K562 (cell line): ENCODE measurements around the gene BCAR3. TPM values are rescaled to one million over a fixed set of nuclear protein-coding genes. Genes with fewer than 3 reads are reported as not detected.

Experiments used
- ATAC-seq: fragments of 200-7000 bp; cut with Tn5 transposase; 3 replicates; pipeline ENCODE4 v1.9.1; 2020; ENCODE audit warnings: moderate library complexity
- BruUV-seq: library from RNA; stranded (reverse); fragments of 400-500 nt; replicated peaks from 2 replicates; lab custom pipeline; 2021; lab: Mats Ljungman, UMichigan
- CTCF ChIA-PET: fragments of 300-600 bp; formaldehyde crosslinking; extraction: SDS; loops from one replicate; lab custom pipeline; 2021; ENCODE audit warnings: low intra/inter-chr PET ratio; lab: Yijun Ruan, JAX
- POLR2A ChIA-PET: fragments of 300-600, 350-650 bp; sonication (Branson Sonifier 250); formaldehyde crosslinking; extraction: SDS; loops from one replicate; lab custom pipeline; 2021; ENCODE audit warnings: antibody characterized with exemption, inconsistent platforms; lab: Yijun Ruan, JAX
- DNase-seq, 4 experiments: peaks; one replicate each; pipeline versions ENCODE4 v3.0.0 to v3.0.0-alpha.2; 2011 to 2018; ENCODE audit warnings: low spot score in 3 of 4, mixed read lengths in 3 of 4; ENCODE audit errors: extremely low read depth in 1 of 4
- FAIRE-seq: peaks from 2 replicates; lab custom pipeline; 2011; peaks lifted over from hg19 to GRCh38; lab: Jason Lieb, UNC
- H2AFZ ChIP-seq: 2 replicates; pipeline ENCODE4 v1.6.0; 2011; ENCODE audit warnings: low read depth, low read length, control low read depth, inconsistent platforms
- H3K27ac ChIP-seq: fragments of 200-600 bp; 3 replicates; pipeline ENCODE4 v1.8.0; 2011; ENCODE audit warnings: low read depth, mild to moderate bottlenecking, control low read depth, inconsistent platforms, low read length, moderate library complexity, mixed read lengths; ENCODE audit errors: extremely low read depth
- H3K27me3 ChIP-seq, 2 experiments: fragments of 300-600 bp in 1 of 2; 2 replicates in 1 of 2; 3 replicates in 1 of 2; pipeline versions ENCODE4 v1.6.0 to v1.8.0; 2011; ENCODE audit warnings: inconsistent platforms in 2 of 2, low read length in 2 of 2, mild to moderate bottlenecking in 1 of 2, mixed read lengths in 1 of 2, moderate library complexity in 1 of 2; ENCODE audit not compliant: control insufficient read depth in 2 of 2, insufficient read depth in 2 of 2
- H3K36me3 ChIP-seq: fragments of 300-600 bp; 3 replicates; pipeline ENCODE4 v1.8.0; 2011; ENCODE audit warnings: mild to moderate bottlenecking, low read length, inconsistent platforms; ENCODE audit not compliant: control insufficient read depth, insufficient read depth
- H3K4me1 ChIP-seq, 2 experiments: fragments of 200-600 bp in 1 of 2; replicated peaks in 1 of 2; 2 replicates in 1 of 2; 3 replicates in 1 of 2; pipeline versions ENCODE4 v1.5.1 to v1.8.0; 2011; ENCODE audit warnings: inconsistent platforms in 2 of 2, low read length in 2 of 2, mild to moderate bottlenecking in 1 of 2, mixed read lengths in 1 of 2, moderate library complexity in 1 of 2; ENCODE audit not compliant: control insufficient read depth in 2 of 2, insufficient read depth in 2 of 2
- H3K4me2 ChIP-seq: 2 replicates; pipeline ENCODE4 v1.6.1; 2011; ENCODE audit warnings: low read length, control low read depth, inconsistent platforms, mixed read lengths; ENCODE audit not compliant: insufficient read depth
- H3K4me3 ChIP-seq: fragments of 200-600 bp; sonication (generic), shearing (Covaris generic); 2 replicates; pipeline ENCODE4 v1.5.1; 2016; ENCODE audit warnings: control low read depth, inconsistent platforms
- H3K79me2 ChIP-seq: fragments of 200-600 bp; 3 replicates; pipeline ENCODE4 v1.8.0; 2011; ENCODE audit warnings: low read length, inconsistent platforms; ENCODE audit not compliant: control insufficient read depth, insufficient read depth
- H3K9ac ChIP-seq, 2 experiments: 2 replicates each; pipeline versions ENCODE4 v1.6.0 to v1.6.1; 2011; ENCODE audit warnings: low read depth in 2 of 2, low read length in 2 of 2, control low read depth in 1 of 2, inconsistent platforms in 1 of 2, mild to moderate bottlenecking in 1 of 2, mixed read lengths in 1 of 2; ENCODE audit not compliant: insufficient read depth in 1 of 2
- H3K9me1 ChIP-seq: one replicate; pipeline ENCODE4 v1.6.0; 2011; ENCODE audit warnings: inconsistent platforms, mild to moderate bottlenecking, low read length, moderate library complexity; ENCODE audit not compliant: control insufficient read depth, insufficient read depth
- H3K9me3 ChIP-seq: replicated peaks from 2 replicates; pipeline ENCODE4 v1.5.1; 2011; ENCODE audit warnings: low read depth, low read length, inconsistent platforms; ENCODE audit not compliant: control insufficient read depth, insufficient read depth
- H4K20me1 ChIP-seq: replicated peaks from 2 replicates; pipeline ENCODE4 v1.6.1; 2011; ENCODE audit warnings: low read length, inconsistent platforms, mixed read lengths; ENCODE audit not compliant: control insufficient read depth, insufficient read depth
- ARNT ChIP-seq, 2 experiments: fragments of 450-650 bp; IDR thresholded peaks; 2 replicates each; pipeline ENCODE4 v1.6.1; 2016; ENCODE audit warnings: mild to moderate bottlenecking in 1 of 2
- ZBTB40 ChIP-seq, 2 experiments: fragments of 450-650 bp in 1 of 2; sonication (generic) in 1 of 2; formaldehyde crosslinking in 1 of 2; IDR thresholded peaks; 2 replicates each; pipeline versions ENCODE4 v1.7.1 to v1.9.0; 2016 to 2022; ENCODE audit warnings: inconsistent platforms in 1 of 2, mild to moderate bottlenecking in 1 of 2, missing genetic modification reagents in 1 of 2
- ZBTB7A ChIP-seq: IDR thresholded peaks from 2 replicates; pipeline ENCODE4 v1.6.1; 2011; ENCODE audit warnings: low read depth, mild to moderate bottlenecking, low read length, moderate library complexity, borderline replicate concordance; ENCODE audit not compliant: control insufficient read depth
- WGBS: fragments of 100-300 bp; shearing (Covaris generic); methylation state at CpG from one replicate; pipeline ENCODE4 v1.1.6; 2016; ENCODE audit warnings: low coverage, mixed read lengths; ENCODE audit not compliant: insufficient coverage; ENCODE audit errors: missing lambda C conversion rate; 5-methylcytosine and 5-hydroxymethylcytosine counted together
- in situ Hi-C: fragments of 300-500 bp; cut with MboI; formaldehyde crosslinking; loops from 4 replicates; pipeline ENCODE4 v1.15.0; 2018; ENCODE audit warnings: inconsistent platforms, mixed read lengths
- intact Hi-C: fragments of 100-400 bp; cut with micrococcal nuclease; formaldehyde crosslinking; loops from 2 replicates; pipeline ENCODE4 v1.14.2; 2022
- polyA plus RNA-seq, 8 experiments: library from polyadenylated mRNA; depleted of rRNA in 4 of 8; stranded (reverse) in 5 of 8; unstranded in 3 of 8; fragments of >200 nt; fragmentation: Nextera tagmentation in 2 of 8; fragmentation: Illumina TruSeq in 1 of 8; extraction: Ambion mirVana in 2 of 8; extraction: Trizol in 1 of 8; gene quantifications; 2 replicates each; pipeline versions ENCODE4 v1.2.1 to v1.2.3, GENCODE V29; 2011 to 2014; ENCODE audit warnings: inconsistent platforms in 1 of 8, missing spikeins in 1 of 8
- total RNA-seq, 7 experiments: library from RNA; depleted of rRNA in 6 of 7; stranded (reverse); fragments of >200 nt in 6 of 7; fragmentation: Illumina TruSeq in 2 of 7; extraction: Trizol in 2 of 7; gene quantifications; 2 replicates each; pipeline versions ENCODE4 v1.2.1 to v1.2.3, GENCODE V29; 2011 to 2021; ENCODE audit warnings: low replicate concordance in 1 of 7

Gene BCAR3
- total and polyA plus RNA-seq, 9 of the 15 experiments (the other 6 are each of a cell fraction or from before 2014, with no cell fraction given) = 1.8 to 6.3 (median 3.8) TPM

GRCh38 chr1:93665015-93665414 is 16.6 kb downstream of the BCAR3 start:
- no peak overlapping the region for H3K4me3 ChIP-seq
- no peaks in the 10 kb centered on the region for H3K9me3 ChIP-seq
- no peaks in the 10 kb centered on the region for H3K9me1 ChIP-seq
- no peak for DNase-seq
- no peaks in the 10 kb centered on the region for H3K27me3 ChIP-seq
- peak overlapping the region; percentile 69 for H3K4me2 ChIP-seq
- peaks cover 5 to 43% of the 10 kb centered on the region in 2 experiments; a peak in 4 of 5 replicates for H3K4me1 ChIP-seq
- ChIA-PET POLR2A (interaction anchor here (0.7 to 1.0 kb wide), 2 partner anchors 11 to 869 kb away, joined by 3 to 4 read pairs; no protein-coding TSS in a partner anchor), CTCF (no interaction called here)
- peak; percentile 37 for ATAC-seq
- no peaks in the 10 kb centered on the region for H3K36me3 ChIP-seq
- H4K20me1 ChIP-seq = no peaks in the 10 kb centered on the region
- no TSS peak for BruUV-seq
- H3K27ac ChIP-seq = peak overlapping the region; percentile 83
- TF ChIP-seq ARNT (IDR thresholded peaks at IDR 0.05) (0 out of 4 replicates have a peak, but pooled peaks of 1 of the 2 experiments have one; percentile 6), ZBTB7A (0 out of 2 replicates have a peak, but pooled peaks have one; percentile 5), ZBTB40 (IDR thresholded peaks at IDR 0.05) (no peak), ZBTB40 (CRISPR knock-in tag; IDR thresholded peaks at IDR 0.05) (no peak)
- in situ Hi-C loops = no loop called here
- peak overlapping the region; percentile 57; the same call in 1 of the 2 replicates for H2AFZ ChIP-seq
- 0% methylated on average over 3 of the region's 3 CpGs for whole genome bisulfite sequencing
- H3K9ac ChIP-seq = peak overlapping the region in 1 of 2 experiments; percentile 43; a peak in 1 of 4 replicates
- no peaks in the 10 kb centered on the region for H3K79me2 ChIP-seq
- intact Hi-C loops = no loop called here
- no peak for FAIRE-seq
